GM19452 (cell line): Measurements from ENCODE around the gene MOCS3.

Experiments
- ATAC-seq: cut with Tn5 transposase; IDR thresholded peaks from one replicate; pipeline ENCODE4 v1.9.1; 2021; ENCODE audit not compliant: unreplicated experiment

Gene MOCS3

GRCh38 chr20:50981714-50982048 is 23.1 kb downstream of the MOCS3 start:
- no peak for ATAC-seq

- no peak for ATAC-seq
Observed at GRCh38 chr20:50982363-50982762, 23.7 kb downstream of the MOCS3 start.

- ATAC-seq = no peak
Observed at GRCh38 chr20:50983321-50983720, 24.7 kb downstream of the MOCS3 start.

GRCh38 chr20:50987493-50988210 is 29.0 kb downstream of the MOCS3 start:
- no peak for ATAC-seq

GRCh38 chr20:50991076-50991475 is 32.5 kb downstream of the MOCS3 start:
- no peak for ATAC-seq

- no peak for ATAC-seq
Observed at GRCh38 chr20:50992336-50992732, 33.7 kb downstream of the MOCS3 start.

- ATAC-seq = peak; percentile 86
Observed at GRCh38 chr20:50992733-50993457, 34.3 kb downstream of the MOCS3 start.

- ATAC-seq = no peak
Observed at GRCh38 chr20:50993876-50994275, 35.3 kb downstream of the MOCS3 start.

- no peak for ATAC-seq
Observed at GRCh38 chr20:50995506-50995905, 36.9 kb downstream of the MOCS3 start.

- ATAC-seq = no peak
Observed at GRCh38 chr20:50996901-50997865, 38.6 kb downstream of the MOCS3 start.

- ATAC-seq = no peak
Observed at GRCh38 chr20:50999355-50999754, 40.7 kb downstream of the MOCS3 start.

- ATAC-seq = no peak
Observed at GRCh38 chr20:51001430-51002265, 43.0 kb downstream of the MOCS3 start.

GRCh38 chr20:51002633-51003032 is 44.0 kb downstream of the MOCS3 start:
- ATAC-seq = no peak

- no peak for ATAC-seq
Observed at GRCh38 chr20:51003753-51004152, 45.1 kb downstream of the MOCS3 start.

- ATAC-seq = no peak
Observed at GRCh38 chr20:51004305-51004727, 45.7 kb downstream of the MOCS3 start.

GRCh38 chr20:51004781-51005180 is 46.2 kb downstream of the MOCS3 start:
- no peak for ATAC-seq

- ATAC-seq = no peak
Observed at GRCh38 chr20:51005214-51005613, 46.6 kb downstream of the MOCS3 start.

- ATAC-seq = no peak
Observed at GRCh38 chr20:51008718-51009117, 50.1 kb downstream of the MOCS3 start.

GRCh38 chr20:51009303-51010042 is 50.9 kb downstream of the MOCS3 start:
- no peak for ATAC-seq

- no peak for ATAC-seq
Observed at GRCh38 chr20:51010043-51010365, 51.4 kb downstream of the MOCS3 start.
